Measurements from ENCODE around the gene GRIN2C.

The GRIN2C gene

DNA sequence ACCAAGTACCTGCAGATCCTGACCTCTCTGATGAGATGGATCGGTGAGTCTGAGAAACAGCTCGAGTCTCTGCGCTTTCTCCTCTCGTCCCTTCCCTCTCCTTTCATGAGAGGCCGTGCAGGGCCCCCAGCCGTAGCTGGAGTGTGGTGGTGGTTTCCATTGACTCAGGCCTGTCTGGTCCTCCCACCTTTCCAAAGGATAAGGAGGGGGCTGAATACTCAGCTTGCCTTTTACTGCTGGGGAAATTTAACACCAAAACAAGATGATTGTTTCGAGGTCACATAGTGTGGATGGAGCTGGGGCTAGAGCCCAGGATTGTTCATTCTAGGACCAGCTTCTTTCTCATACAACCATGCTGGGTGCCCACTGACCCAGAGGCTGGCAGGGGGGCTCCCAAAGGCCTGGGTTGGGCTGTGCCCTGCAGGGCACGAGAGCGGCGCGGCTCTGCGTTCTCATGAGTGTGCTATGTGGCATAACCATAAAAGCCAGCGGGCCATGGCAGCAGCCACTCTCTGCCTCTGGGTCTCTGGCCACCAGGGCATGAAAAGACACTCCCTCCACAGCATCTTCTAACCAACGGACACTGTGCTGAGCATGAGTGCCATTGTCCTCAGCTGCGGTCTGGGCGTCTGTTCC is 39.8 kb downstream of the GRIN2C start:
- no peaks in the 10 kb centered on the region for H3K9me3 ChIP-seq (ENCODE audit: control insufficient read depth, low read length)
- no peak overlapping the region for H3K4me3 ChIP-seq (ENCODE audit: low read length)
- no peaks in the 10 kb centered on the region for H3K36me3 ChIP-seq (ENCODE audit: control insufficient read depth, insufficient read depth, low read length)
- H3K27me3 ChIP-seq (ENCODE audit: control insufficient read depth, insufficient read depth, low read length) = no peaks in the 10 kb centered on the region
- no peaks in the 10 kb centered on the region for H3K4me1 ChIP-seq (ENCODE audit: control insufficient read depth, insufficient read depth, low read length)
- no peak overlapping the region for H3K9ac ChIP-seq (ENCODE audit: low read length)

- no peak overlapping the region for H3K4me3 ChIP-seq (ENCODE audit: low read length)
- no peaks in the 10 kb centered on the region for H3K27me3 ChIP-seq (ENCODE audit: control insufficient read depth, insufficient read depth, low read length)
- no peak overlapping the region for H3K9ac ChIP-seq (ENCODE audit: low read length)
- no peaks in the 10 kb centered on the region for H3K36me3 ChIP-seq (ENCODE audit: control insufficient read depth, insufficient read depth, low read length)
- no peaks in the 10 kb centered on the region for H3K9me3 ChIP-seq (ENCODE audit: control insufficient read depth, low read length)
- H3K4me1 ChIP-seq (ENCODE audit: control insufficient read depth, insufficient read depth, low read length) = no peaks in the 10 kb centered on the region
Observed at GRCh38 chr17:74818291-74818938, 41.3 kb downstream of the GRIN2C start.

DNA sequence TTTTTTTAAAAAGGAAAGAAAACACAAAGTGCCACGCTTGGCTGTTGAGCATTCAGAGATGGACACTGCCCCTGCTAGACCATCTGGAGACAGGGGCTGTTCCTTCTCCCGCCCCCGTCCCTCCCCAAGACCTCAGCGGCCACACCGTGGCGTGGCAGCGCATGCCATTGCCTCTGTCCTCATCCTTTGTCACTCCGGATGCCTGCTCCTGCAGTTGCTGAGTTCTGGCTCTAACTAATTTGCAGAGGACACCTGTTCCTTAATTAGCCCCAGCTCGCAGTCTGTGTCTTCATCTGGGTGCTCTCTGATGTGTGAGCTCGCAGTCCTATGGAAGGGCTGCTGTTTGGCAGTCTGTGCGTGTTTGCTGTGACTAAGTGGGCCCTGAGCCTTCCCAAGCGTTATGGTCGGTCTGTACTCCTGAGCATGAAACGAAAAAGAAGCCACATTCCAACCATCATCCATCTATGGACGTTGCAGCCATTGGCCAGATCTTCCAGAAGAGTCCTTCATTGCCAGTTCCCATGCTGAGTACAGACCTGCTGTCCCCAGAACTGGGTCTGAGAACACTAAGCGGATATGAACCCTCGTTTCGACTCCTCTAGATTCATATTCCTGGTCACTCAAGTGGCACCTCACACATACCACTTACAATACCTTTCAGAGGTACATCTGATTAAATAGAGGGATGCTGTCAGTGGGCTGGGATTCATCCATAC is 42.6 kb downstream of the GRIN2C start:
- no peaks in the 10 kb centered on the region for H3K27me3 ChIP-seq (ENCODE audit: control insufficient read depth, insufficient read depth, low read length)
- no peaks in the 10 kb centered on the region for H3K4me1 ChIP-seq (ENCODE audit: control insufficient read depth, insufficient read depth, low read length)
- no peaks in the 10 kb centered on the region for H3K36me3 ChIP-seq (ENCODE audit: control insufficient read depth, insufficient read depth, low read length)
- H3K9ac ChIP-seq (ENCODE audit: low read length) = no peak overlapping the region
- no peak overlapping the region for H3K4me3 ChIP-seq (ENCODE audit: low read length)
- H3K9me3 ChIP-seq (ENCODE audit: control insufficient read depth, low read length) = no peaks in the 10 kb centered on the region

GRCh38 chr17:74815550-74816370 is 43.9 kb downstream of the GRIN2C start:
- no peak overlapping the region for H3K4me3 ChIP-seq (ENCODE audit: low read length)
- H3K4me1 ChIP-seq (ENCODE audit: control insufficient read depth, insufficient read depth, low read length) = no peaks in the 10 kb centered on the region
- H3K9ac ChIP-seq (ENCODE audit: low read length) = no peak overlapping the region
- no peaks in the 10 kb centered on the region for H3K27me3 ChIP-seq (ENCODE audit: control insufficient read depth, insufficient read depth, low read length)
- no peaks in the 10 kb centered on the region for H3K36me3 ChIP-seq (ENCODE audit: control insufficient read depth, insufficient read depth, low read length)
- H3K9me3 ChIP-seq (ENCODE audit: control insufficient read depth, low read length) = no peaks in the 10 kb centered on the region

- Histone ChIP-seq H3K9ac (ENCODE audit: low read length) (no peak overlapping the region), H3K4me1 (ENCODE audit: control insufficient read depth, insufficient read depth, low read length) (no peaks in the 10 kb centered on the region), H3K4me3 (ENCODE audit: low read length) (no peak overlapping the region), H3K27me3 (ENCODE audit: control insufficient read depth, insufficient read depth, low read length) (no peaks in the 10 kb centered on the region), H3K36me3 (ENCODE audit: control insufficient read depth, insufficient read depth, low read length) (no peaks in the 10 kb centered on the region), H3K9me3 (ENCODE audit: control insufficient read depth, low read length) (no peaks in the 10 kb centered on the region)
Observed at GRCh38 chr17:74815067-74815466, 44.6 kb downstream of the GRIN2C start.

- Histone ChIP-seq H3K9ac (ENCODE audit: low read length) (no peak overlapping the region), H3K27me3 (ENCODE audit: control insufficient read depth, insufficient read depth, low read length) (no peaks in the 10 kb centered on the region), H3K4me3 (ENCODE audit: low read length) (no peak overlapping the region), H3K4me1 (ENCODE audit: control insufficient read depth, insufficient read depth, low read length) (no peaks in the 10 kb centered on the region), H3K36me3 (ENCODE audit: control insufficient read depth, insufficient read depth, low read length) (no peaks in the 10 kb centered on the region), H3K9me3 (ENCODE audit: control insufficient read depth, low read length) (no peaks in the 10 kb centered on the region)
Observed at GRCh38 chr17:74814453-74814852, 45.2 kb downstream of the GRIN2C start.

- no peaks in the 10 kb centered on the region for H3K4me1 ChIP-seq (ENCODE audit: control insufficient read depth, insufficient read depth, low read length)
Observed at GRCh38 chr17:74812109-74813009, 47.3 kb downstream of the GRIN2C start.

GRCh38 chr17:74810699-74811485 is 48.8 kb downstream of the GRIN2C start:
- Histone ChIP-seq H3K9me3 (ENCODE audit: control insufficient read depth, low read length) (no peaks in the 10 kb centered on the region), H3K27me3 (ENCODE audit: control insufficient read depth, insufficient read depth, low read length) (no peaks in the 10 kb centered on the region), H3K9ac (ENCODE audit: low read length) (no peak overlapping the region), H3K4me3 (ENCODE audit: low read length) (no peak overlapping the region), H3K36me3 (ENCODE audit: control insufficient read depth, insufficient read depth, low read length) (no peaks in the 10 kb centered on the region), H3K4me1 (ENCODE audit: control insufficient read depth, insufficient read depth, low read length) (no peaks in the 10 kb centered on the region)

More at GRCh38 chr17:74812109-74813009, 47.3 kb downstream of the GRIN2C start:
- Histone ChIP-seq H3K27me3 (ENCODE audit: control insufficient read depth, insufficient read depth, low read length) (no peaks in the 10 kb centered on the region), H3K36me3 (ENCODE audit: control insufficient read depth, insufficient read depth, low read length) (no peaks in the 10 kb centered on the region), H3K9me3 (ENCODE audit: control insufficient read depth, low read length) (no peaks in the 10 kb centered on the region), H3K9ac (ENCODE audit: low read length) (no peak overlapping the region), H3K4me3 (ENCODE audit: low read length) (no peak overlapping the region)

- Histone ChIP-seq H3K4me1 (ENCODE audit: control insufficient read depth, insufficient read depth, low read length) (no peaks in the 10 kb centered on the region), H3K27me3 (ENCODE audit: control insufficient read depth, insufficient read depth, low read length) (no peaks in the 10 kb centered on the region), H3K4me3 (ENCODE audit: low read length) (no peak overlapping the region), H3K9ac (ENCODE audit: low read length) (no peak overlapping the region), H3K9me3 (ENCODE audit: control insufficient read depth, low read length) (no peaks in the 10 kb centered on the region), H3K36me3 (ENCODE audit: control insufficient read depth, insufficient read depth, low read length) (no peaks in the 10 kb centered on the region)
Observed at GRCh38 chr17:74808714-74809430, 50.8 kb downstream of the GRIN2C start.

GRCh38 chr17:74807925-74808324 is 51.8 kb downstream of the GRIN2C start:
- H3K9ac ChIP-seq (ENCODE audit: low read length) = no peak overlapping the region
- no peaks in the 10 kb centered on the region for H3K4me1 ChIP-seq (ENCODE audit: control insufficient read depth, insufficient read depth, low read length)
- H3K36me3 ChIP-seq (ENCODE audit: control insufficient read depth, insufficient read depth, low read length) = no peaks in the 10 kb centered on the region
- H3K9me3 ChIP-seq (ENCODE audit: control insufficient read depth, low read length) = no peaks in the 10 kb centered on the region
- no peak overlapping the region for H3K4me3 ChIP-seq (ENCODE audit: low read length)
- no peaks in the 10 kb centered on the region for H3K27me3 ChIP-seq (ENCODE audit: control insufficient read depth, insufficient read depth, low read length)
